ENCODE results near the gene SRP9.

DNA sequence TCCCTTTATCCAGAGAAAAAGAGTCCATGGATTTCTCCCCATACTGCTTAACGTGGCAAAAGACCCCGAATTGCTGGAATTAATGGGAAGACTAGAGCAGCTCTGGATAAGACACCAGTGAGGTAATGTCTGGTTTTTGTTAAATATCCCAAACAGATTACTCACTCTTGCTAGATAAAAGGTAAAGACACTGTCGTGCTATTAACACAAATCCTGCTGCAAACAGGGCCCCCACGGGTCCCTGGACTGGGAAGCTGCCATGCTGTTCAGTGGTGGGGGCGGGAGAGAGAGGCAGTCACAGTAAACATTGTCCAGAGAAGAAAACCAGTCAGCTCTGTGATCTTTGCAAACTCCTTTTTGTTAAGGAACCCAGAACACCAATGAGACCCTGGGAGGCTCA is 15.2 kb upstream of the SRP9 start:
- TF ChIP-seq, protein P1, sequence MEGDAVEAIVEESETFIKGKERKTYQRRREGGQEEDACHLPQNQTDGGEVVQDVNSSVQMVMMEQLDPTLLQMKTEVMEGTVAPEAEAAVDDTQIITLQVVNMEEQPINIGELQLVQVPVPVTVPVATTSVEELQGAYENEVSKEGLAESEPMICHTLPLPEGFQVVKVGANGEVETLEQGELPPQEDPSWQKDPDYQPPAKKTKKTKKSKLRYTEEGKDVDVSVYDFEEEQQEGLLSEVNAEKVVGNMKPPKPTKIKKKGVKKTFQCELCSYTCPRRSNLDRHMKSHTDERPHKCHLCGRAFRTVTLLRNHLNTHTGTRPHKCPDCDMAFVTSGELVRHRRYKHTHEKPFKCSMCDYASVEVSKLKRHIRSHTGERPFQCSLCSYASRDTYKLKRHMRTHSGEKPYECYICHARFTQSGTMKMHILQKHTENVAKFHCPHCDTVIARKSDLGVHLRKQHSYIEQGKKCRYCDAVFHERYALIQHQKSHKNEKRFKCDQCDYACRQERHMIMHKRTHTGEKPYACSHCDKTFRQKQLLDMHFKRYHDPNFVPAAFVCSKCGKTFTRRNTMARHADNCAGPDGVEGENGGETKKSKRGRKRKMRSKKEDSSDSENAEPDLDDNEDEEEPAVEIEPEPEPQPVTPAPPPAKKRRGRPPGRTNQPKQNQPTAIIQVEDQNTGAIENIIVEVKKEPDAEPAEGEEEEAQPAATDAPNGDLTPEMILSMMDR (IDR thresholded peaks at IDR 0.05; ENCODE audit: low read depth, low read length, poor library complexity, severe bottlenecking) = no peak
- no peak for TF ChIP-seq EZH2phosphoT487 (IDR thresholded peaks at IDR 0.05; ENCODE audit: borderline replicate concordance, low read length)
